GM12878 (cell line): Measurements from ENCODE around the gene SCARB2. TPM values are rescaled to one million over a fixed set of nuclear protein-coding genes. Genes with fewer than 3 reads are reported as not detected.

Source experiments
- EZH2 ChIP-seq: IDR thresholded peaks from 2 replicates; pipeline ENCODE4 v1.6.1; 2012; ENCODE audit warnings: low read depth, mild to moderate bottlenecking, control low read depth, inconsistent platforms, low read length, borderline replicate concordance; ENCODE audit not compliant: control insufficient read depth
- GATAD2B ChIP-seq: fragments of 450-650 bp; conservative IDR thresholded peaks from 2 replicates; pipeline ENCODE4 v1.6.1; 2017; ENCODE audit warnings: low read depth, mild to moderate bottlenecking, moderate library complexity
- MXI1 ChIP-seq: fragments of 150-350 bp; IDR thresholded peaks from 2 replicates; pipeline ENCODE4 v1.6.1; 2011; ENCODE audit warnings: low read depth, mild to moderate bottlenecking, inconsistent platforms, low read length, improper control_type of control experiment
- NFIC ChIP-seq: IDR thresholded peaks from 2 replicates; pipeline ENCODE4 v1.6.1; 2012; ENCODE audit warnings: low read depth, mild to moderate bottlenecking, inconsistent platforms, low read length, moderate library complexity
- NR2C1 ChIP-seq: fragments of 450-650 bp; IDR thresholded peaks from 2 replicates; pipeline ENCODE4 v1.6.1; 2017; ENCODE audit warnings: antibody characterized with exemption, mild to moderate bottlenecking, moderate library complexity
- NR2F1 ChIP-seq: fragments of 450-650 bp; conservative IDR thresholded peaks from 2 replicates; pipeline ENCODE4 v1.6.1; 2017; ENCODE audit warnings: mild to moderate bottlenecking
- RUNX3 ChIP-seq: IDR thresholded peaks from 2 replicates; pipeline ENCODE4 v1.6.1; 2012; ENCODE audit warnings: low read length, inconsistent platforms
- SKIL ChIP-seq: fragments of 450-650 bp; IDR thresholded peaks from 2 replicates; pipeline ENCODE4 v1.6.1; 2017; ENCODE audit warnings: mild to moderate bottlenecking, low read depth, inconsistent platforms; ENCODE audit not compliant: poor library complexity, severe bottlenecking
- SPI1 ChIP-seq: IDR thresholded peaks from 2 replicates; pipeline ENCODE4 v1.6.1; 2011; ENCODE audit warnings: low read depth, mild to moderate bottlenecking, low read length, moderate library complexity, borderline replicate concordance; ENCODE audit not compliant: insufficient read depth
- SRF ChIP-seq, 2 experiments: IDR thresholded peaks; 2 replicates each; pipeline ENCODE4 v1.6.1; 2011; ENCODE audit warnings: low read depth in 2 of 2, low read length in 2 of 2, mild to moderate bottlenecking in 1 of 2, moderate library complexity in 1 of 2
- YY1 ChIP-seq: IDR thresholded peaks from 2 replicates; pipeline ENCODE4 v1.6.1; 2011; ENCODE audit warnings: low read depth, mild to moderate bottlenecking, low read length
- polyA plus RNA-seq, 11 experiments: library from polyadenylated mRNA; depleted of rRNA in 4 of 11; unstranded in 6 of 11; stranded (reverse) in 5 of 11; fragments of >200 nt; fragmentation: Nextera tagmentation in 4 of 11; fragmentation: Illumina TruSeq in 1 of 11; extraction: Ambion mirVana in 4 of 11; extraction: Trizol in 1 of 11; gene quantifications; 1 replicate in 1 of 11; 2 replicates in 10 of 11; pipeline versions ENCODE4 v1.2.1 to v1.2.3, GENCODE V29; 2011 to 2016; ENCODE audit warnings: inconsistent platforms in 2 of 11, missing spikeins in 2 of 11, low read depth in 1 of 11
- total RNA-seq, 4 experiments: library from RNA; depleted of rRNA in 3 of 4; stranded (reverse); fragments of >200 nt in 3 of 4; fragmentation: Illumina TruSeq in 1 of 4; extraction: Trizol in 1 of 4; gene quantifications; 2 replicates each; pipeline versions ENCODE4 v1.2.1 to v1.2.3, GENCODE V29; 2013 to 2021
- TF ChIP-seq, protein P1 (sequence below): fragments of 450-650 bp; formaldehyde crosslinking; IDR thresholded peaks from 2 replicates; pipeline ENCODE4 v1.4.0; 2022; ENCODE audit warnings: mild to moderate bottlenecking, moderate library complexity
- TF ChIP-seq, protein P2 (sequence below): fragments of 150-350 bp; IDR thresholded peaks from 2 replicates; pipeline ENCODE4 v1.6.1; 2016; ENCODE audit warnings: low read depth, low read length
- TF ChIP-seq, protein P3 (sequence below): fragments of 450-650 bp; formaldehyde crosslinking; IDR thresholded peaks from 2 replicates; pipeline ENCODE4 v1.4.0; 2020; ENCODE audit warnings: mild to moderate bottlenecking, moderate library complexity
- TF ChIP-seq, protein P4 (sequence below): IDR thresholded peaks from 2 replicates; pipeline ENCODE4 v1.6.1; 2011; ENCODE audit warnings: borderline replicate concordance, low read depth, mild to moderate bottlenecking, moderate library complexity, mixed read lengths, low read length; ENCODE audit not compliant: insufficient read depth; ENCODE audit errors: extremely low read length

The SCARB2 gene
- total and polyA plus RNA-seq, 10 of the 15 experiments (the other 5 are each of a cell fraction or from before 2014, with no cell fraction given) = 2.1 to 11.7 (median 9.5) TPM

GRCh38 chr4:76199664-76200211, 13.9 kb downstream of the SCARB2 start (continued):
- TF ChIP-seq SKIL (peak; percentile 66), GATAD2B (peak; percentile 89), NFIC (peak; percentile 92), RUNX3 (peak; percentile 94), SPI1 (peak; percentile 98), SRF (IDR thresholded peaks at IDR 0.05; ENCODE audit: low read depth in 2 of 2, low read length in 2 of 2) (peak in 1 of 2 experiments; percentile 75; a peak in 2 of 4 replicates), MXI1 (no peak), YY1 (peak; percentile 67), EZH2 (no peak), NR2F1 (peak; percentile 92), NR2C1 (peak; percentile 21; the same call in 1 of the 2 replicates)
- TF ChIP-seq, protein P1, sequence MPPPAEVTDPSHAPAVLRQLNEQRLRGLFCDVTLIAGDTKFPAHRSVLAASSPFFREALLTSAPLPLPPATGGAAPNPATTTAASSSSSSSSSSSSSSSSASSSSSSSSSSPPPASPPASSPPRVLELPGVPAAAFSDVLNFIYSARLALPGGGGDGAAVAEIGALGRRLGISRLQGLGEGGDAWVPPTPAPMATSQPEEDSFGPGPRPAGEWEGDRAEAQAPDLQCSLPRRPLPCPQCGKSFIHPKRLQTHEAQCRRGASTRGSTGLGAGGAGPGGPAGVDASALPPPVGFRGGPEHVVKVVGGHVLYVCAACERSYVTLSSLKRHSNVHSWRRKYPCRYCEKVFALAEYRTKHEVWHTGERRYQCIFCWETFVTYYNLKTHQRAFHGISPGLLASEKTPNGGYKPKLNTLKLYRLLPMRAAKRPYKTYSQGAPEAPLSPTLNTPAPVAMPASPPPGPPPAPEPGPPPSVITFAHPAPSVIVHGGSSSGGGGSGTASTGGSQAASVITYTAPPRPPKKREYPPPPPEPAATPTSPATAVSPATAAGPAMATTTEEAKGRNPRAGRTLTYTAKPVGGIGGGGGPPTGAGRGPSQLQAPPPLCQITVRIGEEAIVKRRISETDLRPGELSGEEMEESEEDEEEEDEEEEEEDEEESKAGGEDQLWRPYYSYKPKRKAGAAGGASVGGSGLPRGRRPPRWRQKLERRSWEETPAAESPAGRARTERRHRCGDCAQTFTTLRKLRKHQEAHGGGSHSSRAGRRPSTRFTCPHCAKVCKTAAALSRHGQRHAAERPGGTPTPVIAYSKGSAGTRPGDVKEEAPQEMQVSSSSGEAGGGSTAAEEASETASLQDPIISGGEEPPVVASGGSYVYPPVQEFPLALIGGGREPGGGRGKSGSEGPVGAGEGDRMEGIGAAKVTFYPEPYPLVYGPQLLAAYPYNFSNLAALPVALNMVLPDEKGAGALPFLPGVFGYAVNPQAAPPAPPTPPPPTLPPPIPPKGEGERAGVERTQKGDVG (CRISPR knock-in tag) = no peak
- TF ChIP-seq, protein P2, sequence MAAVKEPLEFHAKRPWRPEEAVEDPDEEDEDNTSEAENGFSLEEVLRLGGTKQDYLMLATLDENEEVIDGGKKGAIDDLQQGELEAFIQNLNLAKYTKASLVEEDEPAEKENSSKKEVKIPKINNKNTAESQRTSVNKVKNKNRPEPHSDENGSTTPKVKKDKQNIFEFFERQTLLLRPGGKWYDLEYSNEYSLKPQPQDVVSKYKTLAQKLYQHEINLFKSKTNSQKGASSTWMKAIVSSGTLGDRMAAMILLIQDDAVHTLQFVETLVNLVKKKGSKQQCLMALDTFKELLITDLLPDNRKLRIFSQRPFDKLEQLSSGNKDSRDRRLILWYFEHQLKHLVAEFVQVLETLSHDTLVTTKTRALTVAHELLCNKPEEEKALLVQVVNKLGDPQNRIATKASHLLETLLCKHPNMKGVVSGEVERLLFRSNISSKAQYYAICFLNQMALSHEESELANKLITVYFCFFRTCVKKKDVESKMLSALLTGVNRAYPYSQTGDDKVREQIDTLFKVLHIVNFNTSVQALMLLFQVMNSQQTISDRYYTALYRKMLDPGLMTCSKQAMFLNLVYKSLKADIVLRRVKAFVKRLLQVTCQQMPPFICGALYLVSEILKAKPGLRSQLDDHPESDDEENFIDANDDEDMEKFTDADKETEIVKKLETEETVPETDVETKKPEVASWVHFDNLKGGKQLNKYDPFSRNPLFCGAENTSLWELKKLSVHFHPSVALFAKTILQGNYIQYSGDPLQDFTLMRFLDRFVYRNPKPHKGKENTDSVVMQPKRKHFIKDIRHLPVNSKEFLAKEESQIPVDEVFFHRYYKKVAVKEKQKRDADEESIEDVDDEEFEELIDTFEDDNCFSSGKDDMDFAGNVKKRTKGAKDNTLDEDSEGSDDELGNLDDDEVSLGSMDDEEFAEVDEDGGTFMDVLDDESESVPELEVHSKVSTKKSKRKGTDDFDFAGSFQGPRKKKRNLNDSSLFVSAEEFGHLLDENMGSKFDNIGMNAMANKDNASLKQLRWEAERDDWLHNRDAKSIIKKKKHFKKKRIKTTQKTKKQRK = no peak
- TF ChIP-seq, protein P3, sequence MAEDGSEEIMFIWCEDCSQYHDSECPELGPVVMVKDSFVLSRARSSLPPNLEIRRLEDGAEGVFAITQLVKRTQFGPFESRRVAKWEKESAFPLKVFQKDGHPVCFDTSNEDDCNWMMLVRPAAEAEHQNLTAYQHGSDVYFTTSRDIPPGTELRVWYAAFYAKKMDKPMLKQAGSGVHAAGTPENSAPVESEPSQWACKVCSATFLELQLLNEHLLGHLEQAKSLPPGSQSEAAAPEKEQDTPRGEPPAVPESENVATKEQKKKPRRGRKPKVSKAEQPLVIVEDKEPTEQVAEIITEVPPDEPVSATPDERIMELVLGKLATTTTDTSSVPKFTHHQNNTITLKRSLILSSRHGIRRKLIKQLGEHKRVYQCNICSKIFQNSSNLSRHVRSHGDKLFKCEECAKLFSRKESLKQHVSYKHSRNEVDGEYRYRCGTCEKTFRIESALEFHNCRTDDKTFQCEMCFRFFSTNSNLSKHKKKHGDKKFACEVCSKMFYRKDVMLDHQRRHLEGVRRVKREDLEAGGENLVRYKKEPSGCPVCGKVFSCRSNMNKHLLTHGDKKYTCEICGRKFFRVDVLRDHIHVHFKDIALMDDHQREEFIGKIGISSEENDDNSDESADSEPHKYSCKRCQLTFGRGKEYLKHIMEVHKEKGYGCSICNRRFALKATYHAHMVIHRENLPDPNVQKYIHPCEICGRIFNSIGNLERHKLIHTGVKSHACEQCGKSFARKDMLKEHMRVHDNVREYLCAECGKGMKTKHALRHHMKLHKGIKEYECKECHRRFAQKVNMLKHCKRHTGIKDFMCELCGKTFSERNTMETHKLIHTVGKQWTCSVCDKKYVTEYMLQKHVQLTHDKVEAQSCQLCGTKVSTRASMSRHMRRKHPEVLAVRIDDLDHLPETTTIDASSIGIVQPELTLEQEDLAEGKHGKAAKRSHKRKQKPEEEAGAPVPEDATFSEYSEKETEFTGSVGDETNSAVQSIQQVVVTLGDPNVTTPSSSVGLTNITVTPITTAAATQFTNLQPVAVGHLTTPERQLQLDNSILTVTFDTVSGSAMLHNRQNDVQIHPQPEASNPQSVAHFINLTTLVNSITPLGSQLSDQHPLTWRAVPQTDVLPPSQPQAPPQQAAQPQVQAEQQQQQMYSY (CRISPR knock-in tag) = no peak
- TF ChIP-seq, protein P4, sequence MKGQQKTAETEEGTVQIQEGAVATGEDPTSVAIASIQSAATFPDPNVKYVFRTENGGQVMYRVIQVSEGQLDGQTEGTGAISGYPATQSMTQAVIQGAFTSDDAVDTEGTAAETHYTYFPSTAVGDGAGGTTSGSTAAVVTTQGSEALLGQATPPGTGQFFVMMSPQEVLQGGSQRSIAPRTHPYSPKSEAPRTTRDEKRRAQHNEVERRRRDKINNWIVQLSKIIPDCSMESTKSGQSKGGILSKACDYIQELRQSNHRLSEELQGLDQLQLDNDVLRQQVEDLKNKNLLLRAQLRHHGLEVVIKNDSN = no peak
